NOMO-1 (cell line): ENCODE data around the gene RNF213.

Experiments
- DNase-seq, 2 experiments: peaks; one replicate each; lab custom pipeline; 2025; ENCODE audit not compliant: unreplicated experiment in 2 of 2; lab: John Stamatoyannopoulos, UW

RNF213 gene

GRCh38 chr17:80363518-80364090, 103.0 kb downstream of the RNF213 start:
- no peak for DNase-seq

GRCh38 chr17:80364091-80364691, 103.5 kb downstream of the RNF213 start:
- DNase-seq = no peak

- no peak for DNase-seq
These were observed 104.6 kb downstream of the RNF213 start for GRCh38 chr17:80365001-80365965.

- no peak for DNase-seq
These were observed 105.3 kb downstream of the RNF213 start for GRCh38 chr17:80365983-80366382.

DNA sequence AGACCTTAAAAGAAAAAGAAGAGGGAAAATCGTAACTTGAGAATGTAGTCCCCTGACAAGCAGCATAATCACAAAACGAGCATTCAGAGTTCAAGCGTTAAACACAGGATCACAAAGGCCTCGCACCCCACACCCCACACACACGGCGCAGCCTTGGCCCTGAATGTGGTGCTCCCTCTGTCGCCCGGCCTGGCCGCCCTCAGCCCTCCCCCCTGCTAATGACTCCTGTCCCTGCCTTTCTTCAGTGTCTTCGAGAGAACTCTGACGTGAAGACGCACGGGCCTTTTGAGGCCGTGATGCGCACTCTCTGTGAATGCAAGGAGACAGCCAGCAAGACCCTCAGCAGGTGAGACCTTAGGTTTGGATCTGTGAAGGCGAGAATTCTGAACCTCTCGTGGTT, 106.9 kb downstream of the RNF213 start:
- DNase-seq = no peak

GRCh38 chr17:80371196-80371595, 110.5 kb downstream of the RNF213 start:
- no peak for DNase-seq

DNA sequence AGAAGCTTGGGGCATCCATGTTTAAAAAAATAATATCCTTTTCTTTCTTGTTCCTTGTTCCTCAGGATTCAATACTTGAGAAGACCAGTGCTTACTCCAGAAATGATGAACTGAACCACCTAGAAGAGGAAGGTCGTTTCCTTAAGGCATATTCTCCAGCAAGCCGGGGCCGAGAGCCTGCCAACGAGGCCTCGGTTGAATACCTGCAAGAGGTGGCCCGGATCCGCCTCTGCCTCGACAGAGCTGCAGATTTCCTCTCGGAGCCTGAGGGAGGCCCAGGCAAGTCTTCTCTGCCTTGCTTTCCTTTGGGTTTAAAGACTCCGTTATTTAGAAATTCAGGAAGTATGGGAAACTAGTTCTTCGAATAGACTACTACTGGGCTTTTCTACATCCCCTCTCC, 111.8 kb downstream of the RNF213 start:
- DNase-seq = no peak

- DNase-seq = no peak
These were observed 112.4 kb downstream of the RNF213 start for GRCh38 chr17:80372922-80373570.

GRCh38 chr17:80374039-80374731, 113.5 kb downstream of the RNF213 start:
- no peak for DNase-seq

DNA sequence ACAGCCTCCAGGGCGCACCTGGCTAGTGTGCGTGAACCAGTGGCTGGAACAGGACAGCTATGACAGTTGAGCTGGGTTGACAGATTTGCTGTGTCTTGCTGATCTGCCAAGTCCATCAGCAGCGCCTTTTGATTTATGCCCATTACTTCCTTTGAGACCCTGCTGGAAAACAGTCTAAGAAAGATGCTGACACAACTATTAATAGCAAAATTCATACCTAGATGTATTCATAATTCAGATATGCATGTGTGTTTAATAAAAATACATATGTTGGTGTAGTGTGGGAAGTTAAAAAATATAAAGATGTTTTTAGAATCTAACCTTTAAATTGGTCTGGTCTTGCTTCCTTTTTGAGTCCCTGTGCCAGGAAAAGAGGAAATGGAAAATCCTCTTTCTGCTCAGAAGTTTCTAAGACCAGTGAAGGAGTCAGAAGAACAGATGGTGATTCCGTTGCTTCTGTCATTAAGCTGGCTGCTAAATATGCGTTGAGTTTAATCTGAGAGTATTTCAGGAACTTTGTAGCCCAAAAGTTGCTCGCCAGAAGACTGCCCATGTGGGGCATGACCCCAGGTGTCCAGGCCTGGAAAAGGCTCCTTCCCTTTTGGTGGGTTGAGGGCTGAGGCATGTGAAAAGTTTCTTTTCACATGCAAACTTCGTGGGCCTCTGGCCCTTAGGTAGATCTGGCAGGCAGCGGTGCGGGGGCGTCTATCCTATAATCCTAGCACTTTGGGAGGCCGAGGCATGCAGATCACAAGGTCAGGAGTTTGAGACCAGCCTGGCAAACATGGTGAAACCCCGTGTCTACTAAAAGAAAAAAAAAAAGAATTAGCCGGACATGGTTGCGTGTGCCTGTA, 114.3 kb downstream of the RNF213 start:
- no peak for DNase-seq

GRCh38 chr17:80376531-80376930, 115.9 kb downstream of the RNF213 start:
- no peak for DNase-seq

- DNase-seq = no peak
These were observed 117.1 kb downstream of the RNF213 start for GRCh38 chr17:80377798-80378197.

DNA sequence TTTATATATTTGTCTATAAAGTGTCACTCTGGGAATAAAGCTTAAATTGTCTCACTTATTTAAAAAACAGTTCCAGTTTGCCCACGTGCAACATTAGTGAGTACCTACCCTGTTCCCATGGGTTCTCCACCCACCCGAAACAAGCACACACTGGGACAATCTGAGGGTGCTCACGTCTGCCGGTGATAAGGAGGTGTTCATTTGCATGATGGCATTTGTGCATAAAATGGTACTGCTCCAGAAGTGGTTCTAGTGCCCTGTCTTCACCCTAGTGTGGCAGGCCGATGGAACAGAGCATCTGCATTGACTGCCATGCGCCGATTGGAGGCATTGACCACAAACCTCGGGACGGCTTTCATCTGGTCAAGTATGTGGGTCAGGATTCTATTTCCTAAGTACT, 118.7 kb downstream of the RNF213 start:
- DNase-seq = no peak

DNA sequence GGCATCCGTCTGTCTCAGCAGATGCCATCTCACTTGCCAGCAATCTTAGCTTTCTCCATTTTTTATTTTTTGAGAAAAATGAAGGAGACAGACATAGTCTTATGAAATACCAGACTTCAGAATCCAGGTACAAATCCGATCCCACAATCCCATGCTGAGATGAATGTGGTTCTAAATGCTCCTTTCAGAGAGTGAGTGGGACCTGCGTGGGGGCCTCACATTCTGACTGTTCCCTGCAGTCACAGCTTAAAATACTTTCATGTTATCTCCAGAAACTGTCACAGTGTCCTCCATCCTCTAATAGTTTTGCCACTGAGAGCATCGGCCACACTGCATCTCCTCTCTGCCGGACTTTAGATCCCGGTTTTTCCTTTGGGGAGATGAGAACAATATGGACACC, 119.4 kb downstream of the RNF213 start:
- no peak for DNase-seq

DNA sequence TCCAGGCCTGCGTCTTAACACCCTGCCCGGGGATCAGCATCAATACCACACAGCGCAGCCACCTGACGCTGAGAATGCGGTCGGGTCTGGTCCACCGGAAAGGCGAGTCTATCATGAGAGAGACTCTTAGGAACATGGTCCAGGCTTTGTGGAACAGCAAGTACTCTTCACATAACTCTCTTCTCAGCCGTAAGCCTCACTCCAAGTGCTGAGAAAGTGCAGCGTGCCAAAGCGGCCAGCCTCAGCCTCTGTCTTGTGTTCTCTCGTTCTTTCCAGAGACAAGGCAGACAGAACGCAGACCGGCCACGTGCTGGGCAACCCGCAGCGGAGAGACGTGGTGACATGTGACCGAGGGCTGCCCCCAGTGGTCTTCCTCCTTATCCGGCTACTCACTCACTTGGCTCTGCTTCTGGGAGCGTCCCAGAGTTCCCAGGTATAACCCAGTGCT, 119.9 kb downstream of the RNF213 start:
- DNase-seq = no peak

GRCh38 chr17:80381416-80381923, 120.8 kb downstream of the RNF213 start:
- DNase-seq = no peak

- DNase-seq = no peak
These were observed 121.8 kb downstream of the RNF213 start for GRCh38 chr17:80382446-80382845.

- no peak for DNase-seq
These were observed 122.3 kb downstream of the RNF213 start for GRCh38 chr17:80382956-80383355.
